Memory B cell (primary cell): ENCODE measurements around the gene SOX6.

Source experiments
- ATAC-seq: fragments of 150-1000 bp; cut with Tn5 transposase; 2 replicates; pipeline ENCODE4 v1.10.0; 2021; ENCODE audit warnings: low read depth, mild to moderate bottlenecking, moderate library complexity
- DNase-seq, 2 donors: peaks; one replicate each; pipeline ENCODE4 v3.0.0; 2022; ENCODE audit warnings: low spot score in 2 of 2
- H3K27ac Mint-ChIP-seq: one replicate; pipeline ENCODE4 v1.8.0; 2022; ENCODE audit warnings: mild to moderate bottlenecking, moderate library complexity, mixed read lengths
- H3K27me3 Mint-ChIP-seq: one replicate; pipeline ENCODE4 v1.8.0; 2022; ENCODE audit warnings: mixed read lengths
- H3K36me3 Mint-ChIP-seq: one replicate; pipeline ENCODE4 v1.8.0; 2022; ENCODE audit warnings: mild to moderate bottlenecking, mixed read lengths
- H3K4me1 Mint-ChIP-seq: one replicate; pipeline ENCODE4 v1.8.0; 2022; ENCODE audit warnings: mixed read lengths
- H3K4me3 Mint-ChIP-seq: one replicate; pipeline ENCODE4 v1.8.0; 2022; ENCODE audit warnings: mild to moderate bottlenecking, moderate library complexity, mixed read lengths
- H3K9me3 Mint-ChIP-seq: one replicate; pipeline ENCODE4 v1.8.0; 2022; ENCODE audit warnings: mixed read lengths

The SOX6 gene

DNA sequence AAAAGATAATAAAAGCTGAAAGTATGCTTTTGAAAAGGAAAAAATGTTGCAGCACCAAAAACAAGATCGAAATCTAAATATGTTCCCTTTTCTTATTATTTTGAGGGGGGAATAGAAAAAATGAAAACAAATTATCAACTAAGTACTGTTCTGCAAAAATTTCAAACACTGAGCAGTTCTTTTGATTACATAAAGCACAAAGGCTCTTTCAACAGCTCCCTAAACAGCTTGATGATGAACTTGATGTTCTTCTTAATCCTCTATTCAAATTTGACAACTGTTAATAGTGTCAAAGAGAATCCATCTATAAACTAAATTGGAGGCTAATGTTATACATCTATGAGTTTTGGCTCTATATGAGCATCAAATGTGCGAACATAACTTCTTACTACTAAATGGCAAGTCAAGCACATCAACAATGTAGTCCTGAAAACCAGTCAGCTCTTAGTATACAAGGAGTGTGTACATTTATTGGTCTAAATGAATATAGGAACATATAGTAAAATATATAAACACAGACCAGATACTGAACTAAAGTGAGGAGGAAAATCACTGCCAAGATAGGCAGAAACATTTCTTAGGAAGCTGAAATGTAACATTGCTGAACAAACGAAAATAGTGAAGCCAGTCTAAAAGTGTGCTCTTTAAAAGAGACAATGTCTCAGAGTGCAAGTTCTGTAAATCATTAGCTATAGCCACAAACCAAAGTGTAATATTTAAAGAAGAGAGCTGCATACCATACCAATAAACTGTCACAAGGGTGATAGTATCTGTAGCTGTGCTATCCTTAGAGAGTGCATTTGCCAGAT, 94.3 kb downstream of the SOX6 start:
- Mint-ChIP-seq H3K4me1 (no peaks in the 10 kb centered on the region), H3K27ac (no peak overlapping the region), H3K27me3 (no peaks in the 10 kb centered on the region), H3K4me3 (no peak overlapping the region), H3K9me3 (peaks cover 7% of the 10 kb centered on the region), H3K36me3 (no peaks in the 10 kb centered on the region)
- ATAC-seq (no peak), DNase-seq (no peak)

DNA sequence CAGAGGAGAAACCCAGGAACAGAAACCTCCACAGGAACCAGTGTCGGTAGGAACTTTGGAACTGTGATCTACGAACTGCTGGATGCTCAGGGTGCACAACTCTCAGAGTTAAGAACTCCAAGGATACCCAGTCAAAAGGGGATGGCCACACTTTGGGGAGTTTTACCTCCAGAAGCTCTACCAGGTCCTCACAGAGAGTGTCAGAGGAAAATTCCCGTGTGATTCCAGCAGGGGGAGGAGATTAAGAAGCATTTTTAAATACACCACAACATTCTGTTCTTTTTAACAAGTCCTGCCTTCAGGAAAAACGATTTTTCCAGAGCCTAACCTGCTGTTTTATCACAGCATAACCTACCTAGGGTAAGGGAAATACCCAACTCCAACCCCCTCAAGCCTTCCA, 104.0 kb downstream of the SOX6 start:
- ATAC-seq (no peak), DNase-seq (no peak)
- Mint-ChIP-seq H3K4me1 (no peaks in the 10 kb centered on the region), H3K4me3 (no peak overlapping the region), H3K27ac (no peak overlapping the region), H3K9me3 (no peaks in the 10 kb centered on the region), H3K36me3 (no peaks in the 10 kb centered on the region), H3K27me3 (no peaks in the 10 kb centered on the region)

GRCh38 chr11:16248248-16248647, 108.1 kb downstream of the SOX6 start:
- Mint-ChIP-seq H3K4me3 (no peak overlapping the region), H3K36me3 (no peaks in the 10 kb centered on the region), H3K27me3 (no peaks in the 10 kb centered on the region), H3K27ac (no peak overlapping the region), H3K4me1 (no peaks in the 10 kb centered on the region), H3K9me3 (peaks cover 2% of the 10 kb centered on the region)
- DNase-seq (no peak), ATAC-seq (no peak)

DNA sequence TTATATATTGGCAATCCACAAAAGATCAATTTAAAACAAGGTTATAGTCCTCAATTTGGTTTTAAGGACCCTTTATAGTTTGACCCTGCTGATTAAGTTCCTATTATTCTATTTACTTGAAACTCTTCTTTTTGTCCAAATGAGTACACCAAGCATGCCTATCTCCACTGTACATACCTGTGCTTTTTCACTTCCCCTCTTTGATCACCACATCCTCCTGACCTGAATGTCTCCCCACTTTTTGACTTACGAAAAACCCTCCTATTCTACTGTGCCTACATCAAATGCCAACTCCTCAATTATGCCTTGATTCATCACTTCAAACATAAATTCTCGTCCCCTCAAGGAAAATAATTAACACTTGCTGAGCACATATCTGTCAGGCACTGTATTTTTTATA, 113.5 kb downstream of the SOX6 start:
- no peaks in the 10 kb centered on the region for H3K36me3 Mint-ChIP-seq
- peaks cover 6% of the 10 kb centered on the region for H3K9me3 Mint-ChIP-seq
- no peaks in the 10 kb centered on the region for H3K27me3 Mint-ChIP-seq
- no peak overlapping the region for H3K4me3 Mint-ChIP-seq
- no peak overlapping the region for H3K27ac Mint-ChIP-seq
- DNase-seq, result no peak
- no peaks in the 10 kb centered on the region for H3K4me1 Mint-ChIP-seq
- no peak for ATAC-seq

DNA sequence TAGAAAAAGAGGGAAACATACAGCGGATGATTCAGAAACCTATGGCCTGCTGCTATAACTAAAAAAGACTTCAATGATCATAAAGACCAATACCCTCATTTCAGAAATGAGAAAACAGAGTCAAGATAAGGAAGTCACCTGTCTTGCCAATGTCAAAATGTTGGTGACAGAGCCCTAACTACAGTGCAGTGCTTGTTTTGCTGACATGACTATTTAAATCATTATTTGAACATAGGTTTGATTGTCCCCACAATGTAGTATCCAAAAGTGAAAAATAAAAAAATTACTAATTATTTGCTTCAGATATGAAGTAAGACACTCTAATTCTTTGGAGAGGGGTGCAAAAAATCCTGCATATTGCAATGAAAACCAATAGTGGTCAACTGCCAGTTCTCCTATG, 115.7 kb downstream of the SOX6 start:
- H3K27me3 Mint-ChIP-seq, result no peaks in the 10 kb centered on the region
- DNase-seq (no peak), ATAC-seq (no peak)

DNA sequence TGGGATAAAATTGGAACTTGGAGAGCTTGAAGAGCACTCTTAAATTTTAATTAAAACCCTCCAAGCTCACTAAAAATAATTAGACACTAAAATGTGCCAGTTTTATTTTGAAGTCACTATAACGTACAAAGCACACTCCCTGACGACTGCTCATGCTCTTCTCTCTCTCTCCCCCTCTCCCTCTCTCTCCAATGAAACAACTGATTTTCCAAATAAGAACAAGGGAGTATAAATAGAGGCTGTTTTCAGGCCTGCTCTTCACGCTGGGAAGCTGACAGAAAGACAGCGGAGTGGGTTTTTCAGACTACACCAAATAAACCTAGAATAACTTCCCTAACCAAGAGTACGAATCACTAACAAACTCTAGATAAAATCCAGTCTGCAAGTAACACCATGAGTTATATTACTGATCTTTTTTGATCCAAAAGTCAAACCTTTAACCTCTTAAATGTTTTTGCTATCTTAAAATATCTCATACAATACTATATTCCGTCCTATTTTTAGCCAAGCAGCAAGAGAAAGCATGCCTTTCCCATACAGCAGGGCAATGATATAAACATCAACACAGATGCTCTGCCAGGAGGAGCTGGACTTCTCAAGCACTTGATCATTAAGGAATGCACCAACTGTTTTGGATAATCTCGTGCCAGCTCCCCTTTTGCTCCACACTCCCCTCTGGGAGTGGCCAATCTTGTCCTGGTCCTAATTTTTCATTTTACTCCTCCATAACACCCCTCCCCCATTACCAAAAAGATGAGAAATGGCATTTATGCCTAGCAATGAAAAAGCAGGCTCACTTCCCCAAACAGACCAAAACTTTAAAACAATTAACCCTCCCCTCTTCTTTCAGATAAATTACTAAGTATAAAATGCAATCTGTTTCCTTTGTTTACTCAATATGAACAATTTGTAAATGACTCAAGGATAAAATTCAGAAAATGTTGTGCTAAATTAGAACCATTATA, 116.9 kb downstream of the SOX6 start:
- Mint-ChIP-seq H3K4me1 (no peaks in the 10 kb centered on the region), H3K9me3 (peaks cover 6% of the 10 kb centered on the region), H3K27ac (no peak overlapping the region), H3K4me3 (no peak overlapping the region), H3K36me3 (no peaks in the 10 kb centered on the region), H3K27me3 (no peaks in the 10 kb centered on the region)
- DNase-seq (no peak), ATAC-seq (no peak)

More for the DNA sequence above, 115.7 kb downstream of the SOX6 start:
- Mint-ChIP-seq H3K9me3 (peaks cover 6% of the 10 kb centered on the region), H3K36me3 (no peaks in the 10 kb centered on the region), H3K27ac (no peak overlapping the region), H3K4me1 (no peaks in the 10 kb centered on the region), H3K4me3 (no peak overlapping the region)

- no peak overlapping the region for H3K27ac Mint-ChIP-seq
- no peaks in the 10 kb centered on the region for H3K27me3 Mint-ChIP-seq
- no peaks in the 10 kb centered on the region for H3K9me3 Mint-ChIP-seq
- no peak for ATAC-seq
- DNase-seq, result no peak
- H3K4me3 Mint-ChIP-seq, result no peak overlapping the region
- no peaks in the 10 kb centered on the region for H3K36me3 Mint-ChIP-seq
- H3K4me1 Mint-ChIP-seq, result no peaks in the 10 kb centered on the region
Observed at GRCh38 chr11:16226245-16226644, 130.1 kb downstream of the SOX6 start.

- no peak overlapping the region for H3K4me3 Mint-ChIP-seq
- DNase-seq (no peak), ATAC-seq (no peak)
- H3K9me3 Mint-ChIP-seq, result no peaks in the 10 kb centered on the region
- H3K27me3 Mint-ChIP-seq, result no peaks in the 10 kb centered on the region
- H3K27ac Mint-ChIP-seq, result no peak overlapping the region
- no peaks in the 10 kb centered on the region for H3K36me3 Mint-ChIP-seq
- no peaks in the 10 kb centered on the region for H3K4me1 Mint-ChIP-seq
Observed at GRCh38 chr11:16225623-16226022, 130.7 kb downstream of the SOX6 start.

DNA sequence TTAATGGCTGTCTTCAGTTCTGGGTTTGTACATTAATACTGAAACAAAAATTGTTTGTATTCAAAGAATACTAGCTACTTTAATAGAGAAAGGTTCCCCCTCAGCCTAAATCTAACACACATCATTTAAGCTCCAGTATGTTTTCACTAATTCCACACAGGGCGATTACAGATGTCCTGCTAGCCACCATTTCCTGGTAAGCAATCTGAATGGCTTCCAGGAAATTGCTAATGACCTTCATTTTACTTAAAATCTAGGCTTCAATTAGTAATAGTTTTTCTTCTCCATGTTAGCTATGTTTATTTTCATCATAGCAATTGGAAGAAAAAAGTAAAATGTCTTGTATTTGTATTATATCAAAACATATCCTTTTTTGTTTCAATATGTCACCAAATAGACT, 132.8 kb downstream of the SOX6 start:
- no peaks in the 10 kb centered on the region for H3K9me3 Mint-ChIP-seq
- no peak overlapping the region for H3K4me3 Mint-ChIP-seq
- no peak overlapping the region for H3K27ac Mint-ChIP-seq
- no peaks in the 10 kb centered on the region for H3K4me1 Mint-ChIP-seq
- ATAC-seq, result no peak
- H3K36me3 Mint-ChIP-seq, result no peaks in the 10 kb centered on the region
- no peaks in the 10 kb centered on the region for H3K27me3 Mint-ChIP-seq
- no peak for DNase-seq

GRCh38 chr11:16217631-16218030, 138.7 kb downstream of the SOX6 start:
- Mint-ChIP-seq H3K36me3 (no peaks in the 10 kb centered on the region), H3K9me3 (no peaks in the 10 kb centered on the region), H3K4me1 (no peaks in the 10 kb centered on the region), H3K27me3 (no peaks in the 10 kb centered on the region), H3K27ac (no peak overlapping the region), H3K4me3 (no peak overlapping the region)
- no peak for DNase-seq
- no peak for ATAC-seq

DNA sequence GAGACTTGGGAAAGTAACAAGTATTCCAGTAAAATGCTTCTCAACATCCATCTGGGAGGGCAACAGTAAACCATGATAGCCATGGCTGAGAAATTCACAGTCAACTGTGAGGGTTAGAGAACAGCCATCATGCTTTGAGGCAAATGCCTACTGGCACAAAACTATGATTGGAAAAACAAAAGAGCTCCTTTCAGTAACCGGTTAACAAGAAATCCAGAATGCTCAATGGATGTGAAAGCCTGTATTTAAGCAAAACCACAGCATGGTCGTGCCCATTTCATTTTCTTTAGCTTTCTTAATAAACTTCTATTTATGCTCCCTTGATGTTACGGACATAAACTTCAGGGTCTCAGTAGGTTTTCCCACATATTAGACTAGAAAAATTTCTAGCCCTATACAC, 139.5 kb downstream of the SOX6 start:
- no peak overlapping the region for H3K27ac Mint-ChIP-seq
- H3K4me1 Mint-ChIP-seq, result no peaks in the 10 kb centered on the region
- H3K36me3 Mint-ChIP-seq, result no peaks in the 10 kb centered on the region
- ATAC-seq (no peak), DNase-seq (no peak)
- H3K27me3 Mint-ChIP-seq, result no peaks in the 10 kb centered on the region
- H3K9me3 Mint-ChIP-seq, result no peaks in the 10 kb centered on the region
- H3K4me3 Mint-ChIP-seq, result no peak overlapping the region

DNA sequence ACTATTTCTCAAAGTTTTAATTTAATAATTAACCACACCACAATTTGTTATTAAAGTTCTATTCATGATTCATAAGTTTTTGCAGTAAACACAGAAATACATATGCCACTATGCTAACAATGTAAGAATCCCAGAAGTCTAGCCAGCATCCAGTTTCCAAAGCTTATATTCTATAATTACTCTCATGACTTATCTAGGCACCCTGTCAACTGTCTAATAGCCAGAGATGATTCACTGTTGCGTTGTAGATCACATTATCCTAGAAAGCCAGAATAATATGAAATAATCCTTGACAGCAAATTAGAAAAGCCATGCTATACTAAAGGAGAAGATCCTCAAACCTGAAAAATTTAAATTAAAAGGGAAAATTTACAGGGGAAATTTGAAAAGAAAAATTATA, 141.0 kb downstream of the SOX6 start:
- Mint-ChIP-seq H3K9me3 (peaks cover 2% of the 10 kb centered on the region), H3K4me1 (no peaks in the 10 kb centered on the region), H3K36me3 (no peaks in the 10 kb centered on the region)

DNA sequence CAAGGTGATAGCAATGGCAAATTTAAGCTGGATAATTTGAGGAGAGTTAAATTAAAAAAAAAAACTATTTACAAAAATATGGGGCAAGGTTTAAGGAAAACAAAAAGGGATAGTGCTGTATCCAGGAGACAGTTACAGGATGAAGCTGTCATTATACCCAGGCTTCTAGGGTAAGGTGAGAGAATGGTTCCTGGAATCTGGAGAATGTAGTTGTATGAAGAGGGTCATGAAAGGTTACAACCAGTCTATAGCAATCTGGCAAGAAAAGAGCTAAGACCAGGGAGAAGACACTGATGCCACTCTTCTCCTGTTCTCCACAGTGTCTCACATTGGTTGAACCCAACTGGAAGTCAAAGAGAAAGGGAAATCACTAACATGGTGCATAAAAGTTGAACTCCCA, 144.9 kb downstream of the SOX6 start:
- H3K9me3 Mint-ChIP-seq, result peaks cover 4% of the 10 kb centered on the region
- H3K36me3 Mint-ChIP-seq, result no peaks in the 10 kb centered on the region
- no peak for ATAC-seq

More for the DNA sequence above, 141.0 kb downstream of the SOX6 start:
- ATAC-seq (no peak), DNase-seq (no peak)
- Mint-ChIP-seq H3K27ac (no peak overlapping the region), H3K27me3 (no peaks in the 10 kb centered on the region), H3K4me3 (no peak overlapping the region)

GRCh38 chr11:16204261-16204660, 152.1 kb downstream of the SOX6 start:
- no peak overlapping the region for H3K27ac Mint-ChIP-seq
- H3K27me3 Mint-ChIP-seq, result no peaks in the 10 kb centered on the region
- ATAC-seq, result no peak
- no peaks in the 10 kb centered on the region for H3K4me1 Mint-ChIP-seq
- no peak overlapping the region for H3K4me3 Mint-ChIP-seq
- H3K9me3 Mint-ChIP-seq, result peaks cover 2% of the 10 kb centered on the region
- no peak for DNase-seq
- no peaks in the 10 kb centered on the region for H3K36me3 Mint-ChIP-seq

More for the DNA sequence above, 144.9 kb downstream of the SOX6 start:
- DNase-seq, result no peak
- H3K4me3 Mint-ChIP-seq, result no peak overlapping the region
- H3K27ac Mint-ChIP-seq, result no peak overlapping the region
- H3K4me1 Mint-ChIP-seq, result no peaks in the 10 kb centered on the region
- H3K27me3 Mint-ChIP-seq, result no peaks in the 10 kb centered on the region
